ENCODE measurements around the gene BRPF1. TPM values are rescaled to one million over a fixed set of nuclear protein-coding genes. Genes with fewer than 3 reads are reported as not detected.

BRPF1 gene
- total RNA-seq, 1 donor from 2014 or later: 15.0 TPM

DNA sequence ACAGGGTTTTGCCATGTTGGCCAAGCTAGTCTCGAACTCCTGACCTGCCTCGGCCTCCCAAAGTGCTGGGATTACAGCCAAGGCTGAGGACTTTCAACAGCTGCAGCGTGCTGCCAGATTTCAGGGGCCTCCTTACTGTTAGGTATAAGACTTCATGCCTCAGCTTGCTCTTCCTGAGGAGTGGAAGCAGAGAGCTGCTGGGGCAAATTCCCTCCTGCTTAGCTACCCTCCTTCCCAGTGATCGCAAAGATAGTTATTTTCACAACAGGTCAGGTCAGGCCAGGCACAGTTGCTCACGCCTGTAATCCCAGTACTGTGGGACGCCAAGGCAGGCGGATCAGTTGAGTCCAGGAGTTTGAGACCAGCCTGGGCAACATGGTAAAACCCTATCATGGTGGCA is 30.5 kb upstream of the BRPF1 start:
- DNase-seq: no peak

GRCh38 chr3:9701711-9702110 is 29.8 kb upstream of the BRPF1 start:
- DNase-seq: no peak

GRCh38 chr3:9703240-9703639 is 28.3 kb upstream of the BRPF1 start:
- DNase-seq: no peak

DNA sequence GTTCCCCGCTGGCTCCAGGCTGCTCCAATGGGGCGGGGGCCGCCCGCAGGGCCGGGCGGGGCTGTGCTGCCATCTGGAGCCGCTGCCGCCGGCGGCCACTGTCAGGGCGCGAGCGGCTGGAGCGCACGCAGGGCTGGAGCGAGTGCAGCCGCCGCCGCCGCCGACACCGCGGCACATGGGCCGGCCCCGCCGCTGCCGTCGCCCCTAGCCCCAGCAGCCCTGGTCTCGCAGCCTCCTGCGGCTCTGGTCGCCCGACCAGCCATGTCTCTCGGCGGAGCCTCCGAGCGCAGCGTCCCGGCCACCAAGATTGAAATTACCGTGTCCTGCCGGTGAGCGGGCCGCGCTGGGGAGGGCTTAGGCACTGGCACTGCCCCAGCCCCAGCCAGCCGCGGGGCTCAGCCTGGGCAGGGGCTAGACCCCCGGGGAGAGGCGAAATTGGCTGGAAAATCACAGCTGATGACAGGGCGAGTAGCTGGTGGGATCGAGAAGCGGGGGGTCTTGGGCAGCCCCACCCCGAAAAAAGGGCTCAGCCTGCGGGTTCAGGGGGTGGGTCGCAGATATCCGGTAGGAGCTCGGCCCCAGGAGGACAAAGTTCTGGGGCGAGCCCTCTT is 27.7 kb upstream of the BRPF1 start, which contains the start of gene CPNE9:
CPNE9 (plus strand) TSS at position 98 of the 611 bp plus-strand sequence; CDS start at position 262, 164 bp downstream.
- no peak for DNase-seq

GRCh38 chr3:9704347-9705322 is 26.9 kb upstream of the BRPF1 start:
- DNase-seq: peak; percentile 61

GRCh38 chr3:9710174-9710739 is 21.3 kb upstream of the BRPF1 start:
- DNase-seq: no peak

- DNase-seq: no peak
Observed at GRCh38 chr3:9712415-9712814, 19.1 kb upstream of the BRPF1 start.

- no peak for DNase-seq
Observed at GRCh38 chr3:9713142-9713541, 18.4 kb upstream of the BRPF1 start.

DNA sequence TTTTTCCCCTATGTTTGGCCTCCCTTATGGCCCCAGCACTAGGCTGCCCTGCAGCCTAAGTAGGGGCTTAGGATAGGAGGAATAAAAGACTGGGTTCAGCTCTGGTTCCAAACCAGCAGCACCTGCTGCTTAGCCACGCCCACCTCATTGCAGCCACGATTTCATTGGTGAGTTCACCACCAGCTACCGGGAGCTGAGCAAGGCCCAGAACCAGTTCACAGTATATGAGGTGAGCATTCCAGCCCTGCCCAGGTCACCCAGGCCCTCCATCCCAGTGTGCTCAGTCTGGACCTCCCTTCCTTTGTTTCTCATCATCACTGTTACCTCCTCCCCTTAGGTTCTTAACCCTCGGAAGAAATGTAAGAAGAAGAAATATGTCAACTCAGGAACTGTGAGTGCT is 16.4 kb upstream of the BRPF1 start:
- no peak for DNase-seq

DNA sequence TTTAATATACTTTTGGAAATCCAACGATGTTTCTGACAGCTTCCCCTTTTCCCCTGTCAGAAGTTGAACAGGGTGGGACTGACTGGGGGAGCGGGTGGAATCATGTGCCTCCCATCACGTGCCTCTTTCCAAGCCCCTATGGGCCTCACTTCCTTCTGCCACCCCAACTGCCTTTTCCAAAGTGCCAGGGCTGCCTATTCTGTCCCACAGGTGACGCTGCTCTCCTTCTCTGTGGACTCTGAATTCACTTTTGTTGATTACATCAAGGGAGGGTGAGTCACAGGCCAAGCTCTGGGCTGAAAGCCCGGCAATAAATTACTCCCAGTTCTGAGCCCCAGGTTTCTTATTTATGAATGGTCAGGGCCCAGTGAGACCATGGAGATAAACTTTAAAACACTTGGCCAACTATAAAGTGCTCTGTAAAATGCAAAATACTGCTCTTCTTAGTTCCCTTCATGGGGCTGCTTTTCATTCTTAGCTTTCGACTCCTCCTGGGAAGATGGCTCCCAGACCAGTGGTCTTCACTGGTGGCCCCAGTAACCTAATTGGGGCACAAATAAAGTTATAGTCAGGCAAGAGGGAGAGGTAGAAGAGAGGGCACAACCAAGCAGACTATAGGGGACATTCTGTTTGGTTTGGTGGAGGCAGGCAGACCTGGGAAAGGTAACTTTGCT is 15.6 kb upstream of the BRPF1 start:
- peak; percentile 39 for DNase-seq

DNA sequence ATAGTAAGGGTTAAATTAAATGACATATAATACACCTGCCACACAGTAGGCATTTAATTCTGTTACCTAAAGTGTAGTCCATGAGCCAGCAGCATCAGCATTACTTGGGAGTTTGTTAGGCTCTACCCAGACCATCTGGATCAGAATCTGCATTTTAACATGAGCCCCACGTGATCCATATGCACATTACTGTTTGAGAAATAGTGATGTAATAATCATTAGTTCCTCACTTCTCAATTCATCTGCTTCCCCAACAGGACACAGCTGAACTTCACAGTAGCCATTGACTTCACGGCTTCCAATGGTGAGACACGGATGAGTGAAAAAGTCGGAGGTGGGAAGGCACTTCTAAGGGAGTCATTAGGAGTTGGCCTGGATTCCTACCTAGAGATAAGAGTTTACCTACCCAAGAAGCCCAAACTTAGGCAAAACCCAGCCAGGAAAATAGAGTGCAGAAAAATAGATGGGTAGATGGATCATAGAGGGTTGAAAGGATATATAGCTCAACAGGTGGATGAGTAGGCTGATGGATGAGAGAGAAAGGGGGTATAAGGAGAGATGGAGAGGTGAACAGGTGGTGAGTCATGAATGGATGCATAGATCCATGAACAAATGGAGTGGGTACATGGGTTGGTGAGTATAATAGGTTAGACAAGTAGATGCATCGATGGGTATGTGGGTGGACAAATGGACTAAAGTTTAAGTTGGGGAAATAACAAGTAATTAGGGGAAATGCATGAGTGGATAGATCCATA is 14.6 kb upstream of the BRPF1 start:
- DNase-seq: no peak

DNA sequence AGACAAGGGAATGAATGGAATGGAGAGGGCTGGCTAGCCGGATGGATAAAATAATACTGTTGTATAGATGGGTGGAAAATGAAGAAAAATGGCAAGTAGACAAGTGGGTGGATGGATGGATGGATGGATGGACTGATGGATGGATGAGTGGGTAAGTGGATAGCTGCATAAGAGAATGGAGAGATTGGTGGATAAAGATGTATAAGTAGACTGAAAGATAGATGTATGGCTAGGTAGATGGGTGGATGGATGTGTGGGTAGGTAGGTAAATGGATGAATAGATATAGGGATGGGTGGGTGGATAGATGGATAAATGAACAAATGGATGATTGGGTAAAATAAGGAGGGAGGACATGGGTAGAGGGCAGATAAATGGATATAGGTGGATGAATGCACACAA is 14.0 kb upstream of the BRPF1 start:
- DNase-seq: no peak

GRCh38 chr3:9718118-9718517 is 13.4 kb upstream of the BRPF1 start:
- no peak for DNase-seq

- no peak for DNase-seq
Observed at GRCh38 chr3:9721015-9721699, 10.4 kb upstream of the BRPF1 start.

GRCh38 chr3:9721700-9722060 is 9.9 kb upstream of the BRPF1 start:
- DNase-seq: no peak

- no peak for DNase-seq
Observed at GRCh38 chr3:9725775-9726515, 5.6 kb upstream of the BRPF1 start.

DNA sequence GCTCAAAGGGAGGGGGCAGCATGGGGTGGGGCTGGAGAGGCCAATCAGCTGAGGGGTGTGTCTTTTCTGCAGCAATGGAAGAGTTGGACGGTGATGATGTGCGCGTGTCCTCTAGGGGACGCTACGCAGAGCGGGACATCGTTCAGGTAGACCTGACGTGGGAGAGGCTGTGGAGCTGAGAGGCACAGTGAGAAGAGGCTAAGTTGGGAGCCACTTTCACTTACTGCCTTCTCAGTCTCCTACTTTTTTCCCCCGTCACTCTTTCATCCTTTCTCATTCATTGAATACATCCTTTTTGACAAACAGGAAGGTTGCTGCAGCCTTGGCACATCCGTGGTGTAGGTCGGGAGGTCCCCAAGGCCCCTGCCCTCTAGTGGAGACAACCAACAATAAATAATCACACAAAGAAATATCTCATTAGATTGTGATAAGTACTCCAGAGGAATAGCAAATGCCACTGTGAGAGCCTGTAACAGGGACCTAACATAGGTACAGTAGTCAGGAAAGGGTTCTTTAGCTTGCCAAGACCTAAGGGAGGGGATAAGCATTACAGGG is 4.4 kb upstream of the BRPF1 start:
- no peak for DNase-seq

GRCh38 chr3:9727743-9728142 is 3.8 kb upstream of the BRPF1 start:
- DNase-seq: no peak

DNA sequence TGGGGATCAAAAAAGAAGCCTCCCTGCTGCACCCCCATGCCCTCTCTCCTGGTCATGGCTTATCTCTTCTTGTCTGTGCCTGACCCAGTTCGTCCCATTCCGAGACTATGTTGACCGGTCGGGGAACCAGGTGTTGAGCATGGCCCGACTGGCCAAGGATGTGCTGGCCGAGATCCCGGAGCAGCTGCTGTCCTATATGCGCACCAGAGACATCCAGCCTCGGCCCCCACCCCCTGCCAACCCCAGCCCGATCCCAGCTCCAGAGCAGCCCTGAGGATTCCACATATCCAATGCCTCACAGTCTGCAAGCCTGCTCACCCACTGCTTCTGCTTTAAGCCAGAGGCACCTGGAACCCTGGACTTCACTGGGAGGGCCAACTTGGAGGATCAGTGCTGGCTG is 2.1 kb upstream of the BRPF1 start:
- DNase-seq: no peak

- no peak for DNase-seq
Observed at GRCh38 chr3:9730657-9731205, 804 bp upstream of the BRPF1 start.
